ENCODE results near the gene PLA2G2D.

GRCh38 chr1:20141466-20141865 is 22.1 kb upstream of the PLA2G2D start:
- TF ChIP-seq CTCF (IDR thresholded peaks at IDR 0.05; ENCODE audit: insufficient read depth, low read length) (no peak), REST (IDR thresholded peaks at IDR 0.05; ENCODE audit: insufficient replicate concordance, low read depth) (no peak)

Measured in HL-60 (cell line).